SU-DHL-6 (cell line): ENCODE results near the gene ATP13A1.

ENCODE experiments used
- EZH2phosphoT487 ChIP-seq: fragments of 200-600 bp; sonication (generic), shearing (Covaris generic); conservative IDR thresholded peaks from 2 replicates; pipeline ENCODE4 v1.6.1; 2018; ENCODE audit warnings: mild to moderate bottlenecking, antibody characterized with exemption, low read length, moderate library complexity, mixed read lengths
- TF ChIP-seq, protein P1 (sequence below): fragments of 200-600 bp; sonication (generic); IDR thresholded peaks from one replicate; pipeline ENCODE4 v1.5.1; 2017; ENCODE audit warnings: antibody characterized with exemption, mild to moderate bottlenecking, low read length, moderate library complexity; ENCODE audit not compliant: insufficient read depth, poor library complexity, severe bottlenecking

GRCh38 chr19:19618219-19619051, 45.0 kb downstream of the ATP13A1 start, which contains the start of gene PBX4:
- TF ChIP-seq, protein P1, sequence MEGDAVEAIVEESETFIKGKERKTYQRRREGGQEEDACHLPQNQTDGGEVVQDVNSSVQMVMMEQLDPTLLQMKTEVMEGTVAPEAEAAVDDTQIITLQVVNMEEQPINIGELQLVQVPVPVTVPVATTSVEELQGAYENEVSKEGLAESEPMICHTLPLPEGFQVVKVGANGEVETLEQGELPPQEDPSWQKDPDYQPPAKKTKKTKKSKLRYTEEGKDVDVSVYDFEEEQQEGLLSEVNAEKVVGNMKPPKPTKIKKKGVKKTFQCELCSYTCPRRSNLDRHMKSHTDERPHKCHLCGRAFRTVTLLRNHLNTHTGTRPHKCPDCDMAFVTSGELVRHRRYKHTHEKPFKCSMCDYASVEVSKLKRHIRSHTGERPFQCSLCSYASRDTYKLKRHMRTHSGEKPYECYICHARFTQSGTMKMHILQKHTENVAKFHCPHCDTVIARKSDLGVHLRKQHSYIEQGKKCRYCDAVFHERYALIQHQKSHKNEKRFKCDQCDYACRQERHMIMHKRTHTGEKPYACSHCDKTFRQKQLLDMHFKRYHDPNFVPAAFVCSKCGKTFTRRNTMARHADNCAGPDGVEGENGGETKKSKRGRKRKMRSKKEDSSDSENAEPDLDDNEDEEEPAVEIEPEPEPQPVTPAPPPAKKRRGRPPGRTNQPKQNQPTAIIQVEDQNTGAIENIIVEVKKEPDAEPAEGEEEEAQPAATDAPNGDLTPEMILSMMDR: no peak
- no peak for TF ChIP-seq EZH2phosphoT487
